Measurements from ENCODE around the gene TRIM31. TPM values are rescaled to one million over a fixed set of nuclear protein-coding genes. Genes with fewer than 3 reads are reported as not detected.
A peak's percentile ranks its signal among the peaks of the same experiment; 100 is the strongest.

TRIM31 gene
- polyA plus RNA-seq, 2 donors: 0.11 to 0.22 TPM

- H3K9me3 ChIP-seq (ENCODE audit: control insufficient read depth in 2 of 2, insufficient read depth in 1 of 2, low read depth in 1 of 2, low read length in 1 of 2): no peaks in the 10 kb centered on the region
- H3K4me1 ChIP-seq (ENCODE audit: control insufficient read depth in 2 of 2, insufficient read depth in 2 of 2, low read length in 1 of 2): peaks cover 9% of the 10 kb centered on the region in 2 donors
- WGBS, 2 donors: 48% methylated on average over 65 to 68 of the region's 68 CpGs
- H3K27ac ChIP-seq (ENCODE audit: low read depth in 2 of 2, low read length in 1 of 2): no peak overlapping the region
- no peaks in the 10 kb centered on the region for H3K27me3 ChIP-seq (ENCODE audit: control insufficient read depth in 1 of 2, insufficient read depth in 2 of 2, low read length in 2 of 2)
- H3K4me3 ChIP-seq (ENCODE audit: low read depth in 1 of 2, low read length in 2 of 2): no peak overlapping the region
- peaks cover 0 to 9% of the 10 kb centered on the region in 2 donors for H3K36me3 ChIP-seq (ENCODE audit: control insufficient read depth in 2 of 2, insufficient read depth in 2 of 2, low read length in 1 of 2)
Observed at GRCh38 chr6:30071081-30071818, 41.6 kb downstream of the TRIM31 start.

- H3K4me3 ChIP-seq (ENCODE audit: low read depth in 1 of 2, low read length in 2 of 2): peak overlapping the region; percentile 71 to 81
- peaks cover 0 to 9% of the 10 kb centered on the region in 2 donors for H3K36me3 ChIP-seq (ENCODE audit: control insufficient read depth in 2 of 2, insufficient read depth in 2 of 2, low read length in 1 of 2)
- WGBS, 2 donors: 9 to 11% methylated on average over 8 of the region's 8 CpGs
- no peaks in the 10 kb centered on the region for H3K9me3 ChIP-seq (ENCODE audit: control insufficient read depth in 2 of 2, insufficient read depth in 1 of 2, low read depth in 1 of 2, low read length in 1 of 2)
- H3K27ac ChIP-seq (ENCODE audit: low read depth in 2 of 2, low read length in 1 of 2): peak overlapping the region; percentile 88 to 99
- no peaks in the 10 kb centered on the region for H3K27me3 ChIP-seq (ENCODE audit: control insufficient read depth in 1 of 2, insufficient read depth in 2 of 2, low read length in 2 of 2)
- H3K4me1 ChIP-seq (ENCODE audit: control insufficient read depth in 2 of 2, insufficient read depth in 2 of 2, low read length in 1 of 2): peaks cover 0 to 2% of the 10 kb centered on the region in 2 donors
Observed at GRCh38 chr6:30067460-30068139, 45.3 kb downstream of the TRIM31 start.

DNA sequence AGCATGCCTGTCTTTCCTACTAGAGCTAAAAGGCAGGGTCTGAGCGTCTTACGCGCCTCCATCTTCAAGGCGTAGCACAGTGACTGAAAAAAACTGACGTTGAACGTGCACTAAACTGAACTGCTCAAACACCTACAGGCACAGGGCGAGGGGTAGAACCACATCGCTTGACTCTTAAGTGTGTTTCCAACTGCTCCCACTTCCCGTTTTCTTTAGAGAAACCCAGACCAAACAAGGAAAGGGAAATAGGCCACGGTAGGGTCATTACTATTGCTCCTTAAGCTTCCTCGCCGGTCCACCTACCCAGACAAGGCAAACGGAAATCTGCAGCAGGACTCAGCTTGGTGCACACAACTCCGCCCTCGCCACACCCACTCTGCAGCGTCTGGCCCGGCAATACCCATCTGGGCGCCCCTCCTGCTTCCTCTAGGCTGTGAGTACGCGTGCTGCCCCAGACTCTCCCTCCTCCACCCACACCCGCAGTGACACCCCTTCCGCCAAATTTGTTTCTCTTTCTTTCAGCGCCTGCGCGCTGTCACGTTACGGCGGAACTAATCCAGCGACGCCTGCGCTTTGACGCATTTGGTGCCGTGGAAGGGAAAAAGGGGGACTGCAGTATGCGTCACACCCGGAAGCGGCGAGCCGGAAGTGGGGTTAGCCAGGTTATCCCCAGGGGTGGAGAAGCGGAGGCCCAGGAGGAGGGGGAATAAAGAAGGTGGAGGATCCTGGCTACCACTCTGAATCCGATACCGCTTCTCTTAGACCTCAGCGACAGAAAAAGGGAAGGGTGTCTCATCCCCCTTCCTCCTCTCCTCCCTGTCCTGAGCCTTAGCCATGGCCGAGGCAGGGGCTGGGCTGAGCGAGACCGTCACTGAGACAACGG is 46.1 kb downstream of the TRIM31 start, which contains the start of gene PPP1R11:
Gene PPP1R11, plus strand, starts transcription at position 622 of the 883 bp plus-strand sequence. Its CDS starts 213 bp downstream, at position 835.
- 0% methylated on average over 44 to 46 of the region's 46 CpGs for WGBS, 2 donors
- H3K4me1 ChIP-seq (ENCODE audit: control insufficient read depth in 2 of 2, insufficient read depth in 2 of 2, low read length in 1 of 2): peaks cover 0 to 2% of the 10 kb centered on the region in 2 donors
- no peaks in the 10 kb centered on the region for H3K27me3 ChIP-seq (ENCODE audit: control insufficient read depth in 1 of 2, insufficient read depth in 2 of 2, low read length in 2 of 2)
- peak within 1 kb of the TSS; percentile 71 to 81 for H3K4me3 ChIP-seq (ENCODE audit: low read depth in 1 of 2, low read length in 2 of 2)
- H3K9me3 ChIP-seq (ENCODE audit: control insufficient read depth in 2 of 2, insufficient read depth in 1 of 2, low read depth in 1 of 2, low read length in 1 of 2): no peaks in the 10 kb centered on the region
- peaks cover 0 to 9% of the 10 kb centered on the region in 2 donors for H3K36me3 ChIP-seq (ENCODE audit: control insufficient read depth in 2 of 2, insufficient read depth in 2 of 2, low read length in 1 of 2)
- H3K27ac ChIP-seq (ENCODE audit: low read depth in 2 of 2, low read length in 1 of 2): peak within 1 kb of the TSS; percentile 91 to 99

DNA sequence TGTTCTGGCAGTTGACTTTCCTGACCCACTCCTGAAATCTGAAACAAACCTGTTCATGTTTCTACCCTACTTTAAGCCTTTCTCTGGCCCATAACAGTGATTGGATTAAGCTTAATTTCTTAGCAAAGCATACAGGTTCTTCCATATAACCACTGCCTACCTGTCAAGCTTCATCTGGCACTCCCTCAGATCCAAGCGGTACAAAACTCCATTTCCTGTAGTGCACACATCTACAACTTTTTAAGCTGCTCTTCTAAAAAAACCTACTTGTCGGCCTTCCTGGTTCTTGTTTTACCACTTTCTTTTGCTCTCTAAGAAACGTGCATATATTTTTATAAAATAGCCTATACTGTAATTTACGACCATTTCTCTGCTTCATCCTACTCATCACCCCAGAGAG is 46.8 kb downstream of the TRIM31 start:
- H3K27ac ChIP-seq (ENCODE audit: low read depth in 2 of 2, low read length in 1 of 2): peak overlapping the region; percentile 76 to 91

GRCh38 chr6:30063315-30063714 is 49.6 kb downstream of the TRIM31 start:
- no peaks in the 10 kb centered on the region for H3K4me1 ChIP-seq (ENCODE audit: control insufficient read depth in 2 of 2, insufficient read depth in 2 of 2, low read length in 1 of 2)
- no peak overlapping the region for H3K27ac ChIP-seq (ENCODE audit: low read depth in 2 of 2, low read length in 1 of 2)
- no peaks in the 10 kb centered on the region for H3K36me3 ChIP-seq (ENCODE audit: control insufficient read depth in 2 of 2, insufficient read depth in 2 of 2, low read length in 1 of 2)
- no peak overlapping the region for H3K4me3 ChIP-seq (ENCODE audit: low read depth in 1 of 2, low read length in 2 of 2)
- no peaks in the 10 kb centered on the region for H3K9me3 ChIP-seq (ENCODE audit: control insufficient read depth in 2 of 2, insufficient read depth in 1 of 2, low read depth in 1 of 2, low read length in 1 of 2)
- WGBS, 2 donors: 71 to 79% methylated on average over 2 of the region's 2 CpGs
- no peaks in the 10 kb centered on the region for H3K27me3 ChIP-seq (ENCODE audit: control insufficient read depth in 1 of 2, insufficient read depth in 2 of 2, low read length in 2 of 2)

More for the DNA sequence above, 46.8 kb downstream of the TRIM31 start:
- Histone ChIP-seq H3K36me3 (ENCODE audit: control insufficient read depth in 2 of 2, insufficient read depth in 2 of 2, low read length in 1 of 2) (peaks cover 0 to 9% of the 10 kb centered on the region in 2 donors), H3K9me3 (ENCODE audit: control insufficient read depth in 2 of 2, insufficient read depth in 1 of 2, low read depth in 1 of 2, low read length in 1 of 2) (no peaks in the 10 kb centered on the region), H3K4me1 (ENCODE audit: control insufficient read depth in 2 of 2, insufficient read depth in 2 of 2, low read length in 1 of 2) (peaks cover 0 to 2% of the 10 kb centered on the region in 2 donors), H3K27me3 (ENCODE audit: control insufficient read depth in 1 of 2, insufficient read depth in 2 of 2, low read length in 2 of 2) (no peaks in the 10 kb centered on the region), H3K4me3 (ENCODE audit: low read depth in 1 of 2, low read length in 2 of 2) (peak overlapping the region in 1 of 2 donors; percentile 81)
- 4 to 9% methylated on average over 4 of the region's 4 CpGs for WGBS, 2 donors

- no peak overlapping the region for H3K27ac ChIP-seq (ENCODE audit: low read depth in 2 of 2, low read length in 1 of 2)
Observed at GRCh38 chr6:30062471-30063178, 50.3 kb downstream of the TRIM31 start.

DNA sequence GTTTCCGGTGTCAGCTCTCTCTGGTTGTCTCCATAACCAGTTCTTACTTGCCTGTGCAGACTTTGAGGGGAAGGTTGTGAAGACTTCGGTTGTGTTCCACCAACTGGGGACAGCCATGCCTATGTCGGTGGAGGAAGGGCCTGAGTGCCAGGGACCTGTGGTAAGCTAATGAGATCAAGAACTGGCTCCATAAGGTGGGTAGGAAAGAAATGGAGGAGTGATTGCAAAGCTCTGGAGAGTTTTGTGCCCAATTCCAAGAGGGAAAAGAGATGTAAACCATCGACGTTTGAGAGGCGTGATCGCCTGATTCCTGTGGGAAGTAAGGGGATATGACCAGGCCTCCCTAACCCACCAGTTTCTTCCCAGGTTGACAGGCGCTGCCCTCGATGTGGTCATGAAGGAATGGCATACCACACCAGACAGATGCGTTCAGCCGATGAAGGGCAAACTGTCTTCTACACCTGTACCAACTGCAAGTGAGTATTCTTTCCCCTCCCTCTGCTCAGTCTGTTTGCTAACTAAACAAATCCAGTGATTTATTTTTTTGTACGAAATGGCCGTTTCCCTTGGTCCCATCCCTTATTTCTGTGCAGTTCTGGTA is 50.9 kb downstream of the TRIM31 start:
- Histone ChIP-seq H3K36me3 (ENCODE audit: control insufficient read depth in 2 of 2, insufficient read depth in 2 of 2, low read length in 1 of 2) (no peaks in the 10 kb centered on the region), H3K4me3 (ENCODE audit: low read depth in 1 of 2, low read length in 2 of 2) (peak overlapping the region; percentile 77 to 98), H3K9me3 (ENCODE audit: control insufficient read depth in 2 of 2, insufficient read depth in 1 of 2, low read depth in 1 of 2, low read length in 1 of 2) (no peaks in the 10 kb centered on the region), H3K27me3 (ENCODE audit: control insufficient read depth in 1 of 2, insufficient read depth in 2 of 2, low read length in 2 of 2) (no peaks in the 10 kb centered on the region), H3K4me1 (ENCODE audit: control insufficient read depth in 2 of 2, insufficient read depth in 2 of 2, low read length in 1 of 2) (no peaks in the 10 kb centered on the region), H3K27ac (ENCODE audit: low read depth in 2 of 2, low read length in 1 of 2) (peak overlapping the region; percentile 92 to 96)
- WGBS, 2 donors: 27 to 45% methylated on average over 13 of the region's 13 CpGs

More at GRCh38 chr6:30062471-30063178, 50.3 kb downstream of the TRIM31 start:
- H3K4me1 ChIP-seq (ENCODE audit: control insufficient read depth in 2 of 2, insufficient read depth in 2 of 2, low read length in 1 of 2): no peaks in the 10 kb centered on the region
- H3K36me3 ChIP-seq (ENCODE audit: control insufficient read depth in 2 of 2, insufficient read depth in 2 of 2, low read length in 1 of 2): no peaks in the 10 kb centered on the region
- no peaks in the 10 kb centered on the region for H3K9me3 ChIP-seq (ENCODE audit: control insufficient read depth in 2 of 2, insufficient read depth in 1 of 2, low read depth in 1 of 2, low read length in 1 of 2)
- H3K4me3 ChIP-seq (ENCODE audit: low read depth in 1 of 2, low read length in 2 of 2): peak overlapping the region in 1 of 2 donors; percentile 98
- 83 to 87% methylated on average over 7 of the region's 7 CpGs for WGBS, 2 donors
- H3K27me3 ChIP-seq (ENCODE audit: control insufficient read depth in 1 of 2, insufficient read depth in 2 of 2, low read length in 2 of 2): no peaks in the 10 kb centered on the region

DNA sequence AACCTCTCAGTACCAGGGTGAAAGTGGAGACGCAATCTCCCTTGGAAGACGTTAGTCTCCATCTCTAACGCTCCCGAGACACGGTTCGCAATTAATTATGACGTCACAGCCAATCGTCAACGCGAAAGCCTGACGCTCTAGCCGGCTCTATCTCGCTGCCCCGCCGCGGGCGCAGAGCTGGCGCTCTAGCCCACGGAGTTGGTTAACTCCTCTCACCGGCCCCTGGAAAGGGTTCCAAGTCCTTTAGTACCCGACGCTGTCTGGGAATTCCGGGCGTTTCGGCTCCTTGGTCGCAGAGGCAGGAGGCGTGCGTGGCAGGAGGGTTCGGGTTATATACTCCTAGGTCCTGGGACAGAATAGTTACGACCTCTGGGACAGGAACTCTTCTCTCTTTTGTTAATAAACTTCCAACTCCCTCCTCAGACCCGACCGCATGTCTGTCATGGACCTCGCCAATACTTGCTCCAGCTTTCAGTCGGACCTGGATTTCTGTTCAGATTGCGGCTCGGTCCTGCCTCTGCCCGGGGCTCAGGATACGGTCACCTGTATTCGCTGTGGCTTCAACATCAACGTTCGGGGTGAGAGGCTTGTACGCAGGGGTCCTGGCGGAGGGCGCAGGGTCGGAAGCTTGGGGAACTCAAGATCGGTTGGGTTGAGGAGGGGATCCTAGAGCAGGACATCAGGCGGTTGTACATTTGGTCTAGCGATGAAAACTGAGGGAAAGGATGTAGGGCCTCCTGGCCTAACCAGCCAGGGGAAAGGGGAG is 51.6 kb downstream of the TRIM31 start, which contains the start of gene POLR1H:
Gene POLR1H, plus strand, starts transcription at position 174 of the 766 bp plus-strand sequence. Its CDS starts 260 bp downstream, at position 434.
- H3K4me1 ChIP-seq (ENCODE audit: control insufficient read depth in 2 of 2, insufficient read depth in 2 of 2, low read length in 1 of 2): no peaks in the 10 kb centered on the region
- peak within 1 kb of the TSS; percentile 77 to 98 for H3K4me3 ChIP-seq (ENCODE audit: low read depth in 1 of 2, low read length in 2 of 2)
- H3K36me3 ChIP-seq (ENCODE audit: control insufficient read depth in 2 of 2, insufficient read depth in 2 of 2, low read length in 1 of 2): no peaks in the 10 kb centered on the region
- H3K9me3 ChIP-seq (ENCODE audit: control insufficient read depth in 2 of 2, insufficient read depth in 1 of 2, low read depth in 1 of 2, low read length in 1 of 2): no peaks in the 10 kb centered on the region
- peak within 1 kb of the TSS; percentile 92 to 96 for H3K27ac ChIP-seq (ENCODE audit: low read depth in 2 of 2, low read length in 1 of 2)
- H3K27me3 ChIP-seq (ENCODE audit: control insufficient read depth in 1 of 2, insufficient read depth in 2 of 2, low read length in 2 of 2): no peaks in the 10 kb centered on the region
- WGBS, 2 donors: 0 to 1% methylated on average over 48 of the region's 48 CpGs

Measured in esophagus (tissue), 2 donors.